H1 (cell line): ENCODE measurements around the gene LRRC46. TPM values are rescaled to one million over a fixed set of nuclear protein-coding genes. Genes with fewer than 3 reads are reported as not detected.

Source experiments
- CTCF ChIA-PET: fragments of 300-600 bp; sonication (Branson Sonifier 250); formaldehyde crosslinking; loops from one replicate; lab custom pipeline; 2021; ENCODE audit not compliant: partially characterized antibody; lab: Charles Lee
- POLR2A ChIA-PET: fragments of 300-600 bp; sonication (Branson Sonifier 250); formaldehyde crosslinking; loops from one replicate; lab custom pipeline; 2021; ENCODE audit warnings: inconsistent platforms; ENCODE audit not compliant: partially characterized antibody; lab: Charles Lee
- DNase-seq, 2 experiments: peaks; one replicate each; pipeline versions ENCODE4 v3.0.0 to v3.0.0-alpha.2; 2010 to 2022; ENCODE audit warnings: low spot score in 2 of 2, low read depth in 1 of 2, mixed read lengths in 1 of 2
- FAIRE-seq: peaks from 2 replicates; lab custom pipeline; 2011; peaks lifted over from hg19 to GRCh38; lab: Jason Lieb, UNC
- H2AFZ ChIP-seq: 2 replicates; pipeline ENCODE4 v1.8.1; 2012; ENCODE audit warnings: low read length, inconsistent platforms
- H2AK5ac ChIP-seq: 2 replicates; pipeline ENCODE4 v1.6.1; 2013; ENCODE audit warnings: low read depth, low read length
- H2BK120ac ChIP-seq: replicated peaks from 2 replicates; pipeline ENCODE3; 2013; ENCODE audit warnings: low read depth, low read length, inconsistent platforms
- H2BK12ac ChIP-seq: 2 replicates; pipeline ENCODE4 v1.6.1; 2013; ENCODE audit warnings: low read depth, low read length
- H2BK15ac ChIP-seq: 2 replicates; pipeline ENCODE4 v1.6.1; 2013; ENCODE audit warnings: low read length
- H2BK20ac ChIP-seq: 2 replicates; pipeline ENCODE4 v1.6.1; 2013; ENCODE audit warnings: low read length
- H2BK5ac ChIP-seq: 2 replicates; pipeline ENCODE4 v1.6.1; 2013; ENCODE audit warnings: low read depth, low read length
- H3K14ac ChIP-seq: 2 replicates; pipeline ENCODE4 v1.6.1; 2013; ENCODE audit warnings: inconsistent platforms; ENCODE audit not compliant: insufficient read length
- H3K18ac ChIP-seq: 2 replicates; pipeline ENCODE4 v1.6.1; 2013; ENCODE audit warnings: low read length; ENCODE audit errors: extremely low read depth
- H3K23ac ChIP-seq: 2 replicates; pipeline ENCODE4 v1.6.1; 2013; ENCODE audit warnings: inconsistent platforms; ENCODE audit not compliant: insufficient read length
- H3K23me2 ChIP-seq: 2 replicates; pipeline ENCODE4 v1.6.1; 2013; ENCODE audit warnings: low read depth, low read length
- H3K27ac ChIP-seq: 2 replicates; pipeline ENCODE4 v1.6.1; 2011; ENCODE audit warnings: low read depth, low read length, inconsistent platforms
- H3K27me3 ChIP-seq, 4 experiments: replicated peaks in 1 of 4; 1 replicate in 1 of 4; 2 replicates in 3 of 4; pipeline versions ENCODE4 v1.6.1 to v1.8.1; 2011 to 2013; ENCODE audit warnings: low read length in 3 of 4, mild to moderate bottlenecking in 3 of 4, inconsistent platforms in 2 of 4, mixed read lengths in 2 of 4, moderate library complexity in 1 of 4; ENCODE audit not compliant: control insufficient read depth in 3 of 4, insufficient read depth in 3 of 4; ENCODE audit errors: extremely low read depth in 1 of 4
- H3K36me3 ChIP-seq, 4 experiments: 2 replicates each; pipeline versions ENCODE4 v1.6.1 to v1.8.1; 2011 to 2013; ENCODE audit warnings: mild to moderate bottlenecking in 4 of 4, low read length in 3 of 4, moderate library complexity in 2 of 4, control low read depth in 1 of 4, inconsistent platforms in 1 of 4; ENCODE audit not compliant: insufficient read depth in 4 of 4, control insufficient read depth in 2 of 4
- H3K4ac ChIP-seq: replicated peaks from 2 replicates; pipeline ENCODE3; 2013; ENCODE audit warnings: low read length, low read depth, mixed read lengths, inconsistent platforms; ENCODE audit not compliant: insufficient read length
- H3K4me1 ChIP-seq, 4 experiments: replicated peaks in 1 of 4; 1 replicate in 1 of 4; 2 replicates in 3 of 4; pipeline versions ENCODE4 v1.6.1 to v1.8.1; 2011 to 2013; ENCODE audit warnings: low read length in 3 of 4, inconsistent platforms in 2 of 4, mixed read lengths in 1 of 4; ENCODE audit not compliant: insufficient read depth in 4 of 4, control insufficient read depth in 3 of 4
- H3K4me2 ChIP-seq, 2 experiments: 2 replicates each; pipeline versions ENCODE4 v1.6.1 to v1.8.1; 2011 to 2013; ENCODE audit warnings: low read depth in 2 of 2, low read length in 2 of 2, control low read depth in 1 of 2, inconsistent platforms in 1 of 2, mild to moderate bottlenecking in 1 of 2; ENCODE audit not compliant: insufficient read depth in 1 of 2
- H3K4me3 ChIP-seq, 4 experiments: fragments of 200-600, 300-600 bp in 1 of 4; sonication (generic), shearing (Covaris generic), sonication (Bioruptor Twin) in 1 of 4; 2 replicates each; pipeline versions ENCODE4 v1.5.1 to v1.8.1; 2011 to 2016; ENCODE audit warnings: low read length in 4 of 4, low read depth in 3 of 4, control low read depth in 2 of 4, inconsistent platforms in 2 of 4, mild to moderate bottlenecking in 2 of 4, mixed read lengths in 1 of 4, moderate library complexity in 1 of 4; ENCODE audit not compliant: insufficient read depth in 2 of 4; ENCODE audit errors: extremely low read depth in 1 of 4
- H3K56ac ChIP-seq: replicated peaks from 2 replicates; pipeline ENCODE3; 2013; ENCODE audit warnings: low read depth, mild to moderate bottlenecking, mixed read lengths, low read length, inconsistent platforms; ENCODE audit not compliant: insufficient read length
- H3K79me1 ChIP-seq: 2 replicates; pipeline ENCODE4 v1.6.1; 2013; ENCODE audit warnings: low read depth, low read length, control low read depth
- H3K79me2 ChIP-seq, 2 experiments: 2 replicates each; pipeline versions ENCODE4 v1.6.1 to v1.8.1; 2012 to 2013; ENCODE audit warnings: low read length in 2 of 2, mild to moderate bottlenecking in 2 of 2, inconsistent platforms in 1 of 2; ENCODE audit not compliant: insufficient read depth in 2 of 2, control insufficient read depth in 1 of 2
- H3K9ac ChIP-seq, 4 experiments: replicated peaks in 1 of 4; 1 replicate in 1 of 4; 2 replicates in 3 of 4; pipeline versions ENCODE4 v1.6.1 to v1.8.1; 2011 to 2013; ENCODE audit warnings: low read depth in 3 of 4, low read length in 3 of 4, control low read depth in 2 of 4, mild to moderate bottlenecking in 2 of 4, moderate library complexity in 2 of 4, inconsistent platforms in 1 of 4; ENCODE audit errors: extremely low read depth in 1 of 4
- H3K9me3 ChIP-seq, 2 experiments: 2 replicates each; pipeline versions ENCODE4 v1.6.1 to v1.8.1; 2012 to 2013; ENCODE audit warnings: mild to moderate bottlenecking in 2 of 2, moderate library complexity in 2 of 2, control low read depth in 1 of 2, inconsistent platforms in 1 of 2, low read depth in 1 of 2, low read length in 1 of 2, mixed read lengths in 1 of 2; ENCODE audit not compliant: insufficient read depth in 2 of 2
- H4K20me1 ChIP-seq, 2 experiments: replicated peaks in 1 of 2; 2 replicates each; pipeline versions ENCODE3 to v1.8.1; 2011 to 2013; ENCODE audit warnings: inconsistent platforms in 2 of 2, low read length in 2 of 2, mild to moderate bottlenecking in 1 of 2; ENCODE audit not compliant: insufficient read depth in 2 of 2, control insufficient read depth in 1 of 2
- H4K5ac ChIP-seq: 2 replicates; pipeline ENCODE4 v1.6.1; 2013; ENCODE audit warnings: low read length, low read depth, mixed read lengths, inconsistent platforms; ENCODE audit not compliant: insufficient read length
- H4K8ac ChIP-seq: 2 replicates; pipeline ENCODE4 v1.8.0; 2013; ENCODE audit warnings: mild to moderate bottlenecking, moderate library complexity, low read length, inconsistent platforms; ENCODE audit not compliant: insufficient read depth; ENCODE audit errors: extremely low read depth
- H4K91ac ChIP-seq: replicated peaks from 2 replicates; pipeline ENCODE3; 2013; ENCODE audit warnings: low read length, mixed read lengths, inconsistent platforms; ENCODE audit not compliant: insufficient read length
- CTBP2 ChIP-seq: IDR thresholded peaks from 2 replicates; pipeline ENCODE4 v1.7.0; 2011; ENCODE audit warnings: borderline replicate concordance, mild to moderate bottlenecking, moderate library complexity, mixed read lengths, low read length; ENCODE audit not compliant: insufficient read depth, insufficient read length
- CTCF ChIP-seq, 3 experiments: IDR thresholded peaks; 1 replicate in 2 of 3; 2 replicates in 1 of 3; pipeline versions ENCODE4 v1.5.1 to v1.6.1; 2011; ENCODE audit warnings: low read length in 3 of 3, mild to moderate bottlenecking in 3 of 3, inconsistent platforms in 2 of 3, low read depth in 1 of 3, moderate library complexity in 1 of 3; ENCODE audit not compliant: insufficient read depth in 1 of 3; ENCODE audit errors: control extremely low read depth in 1 of 3
- GTF2F1 ChIP-seq: IDR thresholded peaks from 2 replicates; pipeline ENCODE4 v1.6.1; 2012; ENCODE audit warnings: low read depth, low read length, improper control_type of control experiment, borderline replicate concordance
- KDM1A ChIP-seq: fragments of 200-600, 300-600 bp; sonication (generic); IDR thresholded peaks from 2 replicates; pipeline ENCODE4 v1.7.1; 2016; ENCODE audit warnings: mild to moderate bottlenecking, low read length, borderline replicate concordance
- MAFK ChIP-seq: IDR thresholded peaks from 2 replicates; pipeline ENCODE4 v1.6.1; 2012; ENCODE audit warnings: low read depth, mild to moderate bottlenecking, improper control_type of control experiment, low read length
- SIX5 ChIP-seq: IDR thresholded peaks from 2 replicates; pipeline ENCODE4 v1.6.1; 2011; ENCODE audit warnings: mild to moderate bottlenecking, low read depth, low read length
- SRF ChIP-seq: IDR thresholded peaks from 2 replicates; pipeline ENCODE4 v1.6.1; 2011; ENCODE audit warnings: mild to moderate bottlenecking, low read depth, low read length, moderate library complexity
- SUZ12 ChIP-seq: fragments of 200-600 bp; sonication (generic); IDR thresholded peaks from 2 replicates; pipeline ENCODE4 v1.6.1; 2012; ENCODE audit warnings: mild to moderate bottlenecking, inconsistent platforms, low read length, moderate library complexity, mixed read lengths
- TCF12 ChIP-seq: IDR thresholded peaks from 2 replicates; pipeline ENCODE4 v1.6.1; 2011; ENCODE audit warnings: low read depth, mild to moderate bottlenecking, low read length
- ZNF274 ChIP-seq: IDR thresholded peaks from 2 replicates; pipeline ENCODE4 v1.7.0; 2012; ENCODE audit warnings: low read length, borderline replicate concordance; ENCODE audit errors: extremely low read depth
- WGBS, 2 experiments: shearing (Covaris generic) in 1 of 2; methylation state at CpG; one replicate each; pipeline versions ENCODE4 v1.1.6 to v1.1.7; 2013 to 2015; ENCODE audit warnings: low lambda C conversion rate in 2 of 2, mixed read lengths in 2 of 2, inconsistent platforms in 1 of 2, low coverage in 1 of 2, missing lambda C conversion rate in 1 of 2; ENCODE audit not compliant: insufficient replicate concordance in 2 of 2, insufficient coverage in 1 of 2, insufficient read length in 1 of 2; ENCODE audit errors: extremely low coverage in 1 of 2, missing lambda C conversion rate in 1 of 2; 5-methylcytosine and 5-hydroxymethylcytosine counted together
- polyA plus RNA-seq, 7 experiments: library from polyadenylated mRNA; depleted of rRNA in 3 of 7; stranded (reverse) in 5 of 7; unstranded in 2 of 7; fragments of >200 nt in 5 of 7; fragments of 200-250 nt in 2 of 7; gene quantifications; 1 replicate in 5 of 7; 2 replicates in 1 of 7; 4 replicates in 1 of 7; pipeline versions ENCODE4 v1.2.1 to v1.2.3, GENCODE V29; 2011 to 2013; ENCODE audit warnings: missing spikeins in 2 of 7, mixed read lengths in 2 of 7
- total RNA-seq: library from RNA; stranded (reverse); fragmentation: NEBNext Ultra II Directional; extraction: Animal tissue kit (Norgen Biotek cat#: 25700); gene quantifications from 2 replicates; pipeline ENCODE4 v1.2.1, GENCODE V29; 2021
- TF ChIP-seq, protein P1 (sequence below): IDR thresholded peaks from 2 replicates; pipeline ENCODE4 v1.6.1; 2012; ENCODE audit warnings: inconsistent platforms

LRRC46 gene
- total and polyA plus RNA-seq, 2 of the 8 experiments (the other 6 are each of a cell fraction or from before 2014, with no cell fraction given), result 0.18 TPM; not detected in 1

GRCh38 chr17:47884427-47884740 lies 52.9 kb downstream of the LRRC46 start:
- H3K56ac ChIP-seq, result no peak overlapping the region
- FAIRE-seq, result no peak
- CTCF ChIA-PET, result interaction anchor here (0.6 to 18.8 kb wide), 15 partner anchors 8 to 720 kb away, joined by 3 to 1206 read pairs (median 4); partner anchors contain the start of genes SCRN2 and SP6
- no peaks in the 10 kb centered on the region for H4K20me1 ChIP-seq
- no peaks in the 10 kb centered on the region for H3K36me3 ChIP-seq
- no peak overlapping the region for H4K91ac ChIP-seq
- H3K79me1 ChIP-seq, result no peaks in the 10 kb centered on the region
- H2AFZ ChIP-seq, result no peak overlapping the region
- H2BK5ac ChIP-seq, result no peak overlapping the region
- no peak overlapping the region for H3K23ac ChIP-seq
- no peak overlapping the region for H3K4me2 ChIP-seq
- WGBS, 2 experiments, result 55% methylated on average over 5 of the region's 5 CpGs; no CpG with 5 or more reads in 1 of the 2 experiments
- no peaks in the 10 kb centered on the region for H3K23me2 ChIP-seq
- no peak overlapping the region for H3K14ac ChIP-seq
- no peak overlapping the region for H2AK5ac ChIP-seq
- H3K4ac ChIP-seq, result no peak overlapping the region
- POLR2A ChIA-PET, result interaction anchor here (0.9 to 3.0 kb wide), 14 partner anchors 11 to 164 kb away, joined by 3 to 17 read pairs (median 5); partner anchors contain the start of genes LRRC46, MRPL10, NFE2L1 and SCRN2
- no peaks in the 10 kb centered on the region for H3K79me2 ChIP-seq
- H3K4me1 ChIP-seq, result peaks cover 0 to 13% (median 8%) of the 10 kb centered on the region in 4 experiments; a peak in 6 of 7 replicates
- H2BK120ac ChIP-seq, result no peak overlapping the region
- H2BK20ac ChIP-seq, result no peak overlapping the region
- no peaks in the 10 kb centered on the region for H3K9me3 ChIP-seq
- H4K8ac ChIP-seq, result no peak overlapping the region
- no peak overlapping the region for H3K27ac ChIP-seq
- no peak overlapping the region for H2BK15ac ChIP-seq
- no peak overlapping the region for H3K4me3 ChIP-seq
- no peak overlapping the region for H4K5ac ChIP-seq
- no peak overlapping the region for H3K18ac ChIP-seq
- H3K27me3 ChIP-seq, result no peaks in the 10 kb centered on the region
- H2BK12ac ChIP-seq, result no peak overlapping the region
- no peak for DNase-seq
- H3K9ac ChIP-seq, result no peak overlapping the region
- TF ChIP-seq KDM1A, result no peak
- TF ChIP-seq SIX5, result no peak
- TF ChIP-seq GTF2F1, result no peak
- no peak for TF ChIP-seq ZNF274
- no peak for TF ChIP-seq MAFK
- no peak for TF ChIP-seq SUZ12
- TF ChIP-seq CTCF (IDR thresholded peaks at IDR 0.05; ENCODE audit: control extremely low read depth in 1 of 3, insufficient read depth in 1 of 3, low read depth in 1 of 3, low read length in 3 of 3), result no peak
- TF ChIP-seq, protein P1, sequence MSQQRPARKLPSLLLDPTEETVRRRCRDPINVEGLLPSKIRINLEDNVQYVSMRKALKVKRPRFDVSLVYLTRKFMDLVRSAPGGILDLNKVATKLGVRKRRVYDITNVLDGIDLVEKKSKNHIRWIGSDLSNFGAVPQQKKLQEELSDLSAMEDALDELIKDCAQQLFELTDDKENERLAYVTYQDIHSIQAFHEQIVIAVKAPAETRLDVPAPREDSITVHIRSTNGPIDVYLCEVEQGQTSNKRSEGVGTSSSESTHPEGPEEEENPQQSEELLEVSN, result no peak
- no peak for TF ChIP-seq TCF12
- TF ChIP-seq CTBP2, result no peak
- no peak for TF ChIP-seq SRF
